Measurements from ENCODE around the gene CYP11A1.

The CYP11A1 gene

GRCh38 chr15:74389241-74390048 lies 22.0 kb upstream of the CYP11A1 start:
- TF ChIP-seq JUND (IDR thresholded peaks at IDR 0.05; ENCODE audit: low read depth), result no peak
- in situ Hi-C loops (cut with HindIII; ENCODE audit: low pct_unique_long_range_greater_than_20kb, low sequenced_read_pairs), result no loop called here
- DNase-seq (ENCODE audit: low read depth in 1 of 2, low spot score in 1 of 2), result peak in 1 of 2 experiments; percentile 88

- no peak for DNase-seq (ENCODE audit: low read depth in 1 of 2, low spot score in 1 of 2)
- TF ChIP-seq JUND (IDR thresholded peaks at IDR 0.05; ENCODE audit: low read depth), result no peak
- in situ Hi-C loops (cut with HindIII; ENCODE audit: low pct_unique_long_range_greater_than_20kb, low sequenced_read_pairs), result no loop called here
Measured at GRCh38 chr15:74388363-74388951, 21.0 kb upstream of the CYP11A1 start.

- in situ Hi-C loops (cut with HindIII; ENCODE audit: low pct_unique_long_range_greater_than_20kb, low sequenced_read_pairs), result no loop called here
- DNase-seq (ENCODE audit: low read depth in 1 of 2, low spot score in 1 of 2), result peak; percentile 77 to 94
- TF ChIP-seq JUND (IDR thresholded peaks at IDR 0.05; ENCODE audit: low read depth), result no peak
Measured at GRCh38 chr15:74387621-74388362, 20.3 kb upstream of the CYP11A1 start.

- TF ChIP-seq JUND (IDR thresholded peaks at IDR 0.05; ENCODE audit: low read depth), result no peak
- in situ Hi-C loops (cut with HindIII; ENCODE audit: low pct_unique_long_range_greater_than_20kb, low sequenced_read_pairs), result no loop called here
- peak in 1 of 2 experiments; percentile 67 for DNase-seq (ENCODE audit: low read depth in 1 of 2, low spot score in 1 of 2)
Measured at GRCh38 chr15:74387141-74387541, 19.7 kb upstream of the CYP11A1 start.

- in situ Hi-C loops (cut with HindIII; ENCODE audit: low pct_unique_long_range_greater_than_20kb, low sequenced_read_pairs), result no loop called here
- no peak for DNase-seq (ENCODE audit: low read depth in 1 of 2, low spot score in 1 of 2)
- TF ChIP-seq JUND (IDR thresholded peaks at IDR 0.05; ENCODE audit: low read depth), result no peak
Measured at GRCh38 chr15:74386496-74387140, 19.2 kb upstream of the CYP11A1 start.

GRCh38 chr15:74385733-74386132 lies 18.3 kb upstream of the CYP11A1 start:
- TF ChIP-seq JUND (IDR thresholded peaks at IDR 0.05; ENCODE audit: low read depth), result no peak
- in situ Hi-C loops (cut with HindIII; ENCODE audit: low pct_unique_long_range_greater_than_20kb, low sequenced_read_pairs), result no loop called here
- no peak for DNase-seq (ENCODE audit: low read depth in 1 of 2, low spot score in 1 of 2)

- TF ChIP-seq JUND (IDR thresholded peaks at IDR 0.05; ENCODE audit: low read depth), result no peak
- in situ Hi-C loops (cut with HindIII; ENCODE audit: low pct_unique_long_range_greater_than_20kb, low sequenced_read_pairs), result no loop called here
Measured at GRCh38 chr15:74384881-74385643, 17.6 kb upstream of the CYP11A1 start.

GRCh38 chr15:74384566-74384880 lies 17.1 kb upstream of the CYP11A1 start:
- no peak for DNase-seq (ENCODE audit: low read depth in 1 of 2, low spot score in 1 of 2)
- TF ChIP-seq JUND (IDR thresholded peaks at IDR 0.05; ENCODE audit: low read depth), result no peak
- in situ Hi-C loops (cut with HindIII; ENCODE audit: low pct_unique_long_range_greater_than_20kb, low sequenced_read_pairs), result no loop called here

More at GRCh38 chr15:74384881-74385643, 17.6 kb upstream of the CYP11A1 start:
- peak; percentile 53 to 71 for DNase-seq (ENCODE audit: low read depth in 1 of 2, low spot score in 1 of 2)

GRCh38 chr15:74383695-74384565 lies 16.5 kb upstream of the CYP11A1 start:
- TF ChIP-seq JUND (IDR thresholded peaks at IDR 0.05; ENCODE audit: low read depth), result no peak
- peak in 1 of 2 experiments; percentile 30 for DNase-seq (ENCODE audit: low read depth in 1 of 2, low spot score in 1 of 2)
- in situ Hi-C loops (cut with HindIII; ENCODE audit: low pct_unique_long_range_greater_than_20kb, low sequenced_read_pairs), result no loop called here

- in situ Hi-C loops (cut with HindIII; ENCODE audit: low pct_unique_long_range_greater_than_20kb, low sequenced_read_pairs), result no loop called here
- no peak for DNase-seq (ENCODE audit: low read depth in 1 of 2, low spot score in 1 of 2)
- no peak for TF ChIP-seq JUND (IDR thresholded peaks at IDR 0.05; ENCODE audit: low read depth)
Measured at GRCh38 chr15:74383286-74383685, 15.8 kb upstream of the CYP11A1 start.

Measured in T47D (cell line).